BJ (cell line): ENCODE results near the gene MDK. TPM values are rescaled to one million over a fixed set of nuclear protein-coding genes. Genes with fewer than 3 reads are reported as not detected.

ENCODE experiments used
- CTCF ChIA-PET: fragments of 350-600 bp; formaldehyde crosslinking; extraction: SDS; loops from one replicate; lab custom pipeline; 2021; ENCODE audit warnings: antibody characterized with exemption, inconsistent platforms; lab: Yijun Ruan, JAX
- POLR2A ChIA-PET: fragments of 300-600 bp; sonication (Branson Sonifier 250); formaldehyde crosslinking; extraction: SDS; loops from one replicate; lab custom pipeline; 2021; ENCODE audit warnings: antibody characterized with exemption; lab: Charles Lee
- DNase-seq: peaks from one replicate; pipeline ENCODE4 v3.0.0-alpha.2; 2011; ENCODE audit warnings: low read depth
- H3K27me3 ChIP-seq: 2 replicates; pipeline ENCODE4 v1.6.0; 2011; ENCODE audit warnings: low read length; ENCODE audit not compliant: control insufficient read depth, insufficient read depth
- H3K36me3 ChIP-seq: 2 replicates; pipeline ENCODE4 v1.5.1; 2011; ENCODE audit warnings: low read length; ENCODE audit not compliant: control insufficient read depth, insufficient read depth
- H3K4me3 ChIP-seq: 2 replicates; pipeline ENCODE4 v1.5.1; 2011; ENCODE audit warnings: low read depth, mild to moderate bottlenecking, control low read depth, low read length
- polyA plus RNA-seq: library from polyadenylated mRNA; depleted of rRNA; stranded (reverse); fragments of >200 nt; gene quantifications from 2 replicates; pipeline ENCODE4 v1.2.3, GENCODE V29; 2011
- TF ChIP-seq, protein P1 (sequence below): IDR thresholded peaks from 2 replicates; pipeline ENCODE4 v1.5.1; 2011; ENCODE audit warnings: low read depth, mild to moderate bottlenecking, control low read depth, inconsistent platforms, low read length, moderate library complexity; ENCODE audit not compliant: insufficient read depth

MDK gene
- polyA plus RNA-seq, 1 experiment: 91.9 TPM

DNA sequence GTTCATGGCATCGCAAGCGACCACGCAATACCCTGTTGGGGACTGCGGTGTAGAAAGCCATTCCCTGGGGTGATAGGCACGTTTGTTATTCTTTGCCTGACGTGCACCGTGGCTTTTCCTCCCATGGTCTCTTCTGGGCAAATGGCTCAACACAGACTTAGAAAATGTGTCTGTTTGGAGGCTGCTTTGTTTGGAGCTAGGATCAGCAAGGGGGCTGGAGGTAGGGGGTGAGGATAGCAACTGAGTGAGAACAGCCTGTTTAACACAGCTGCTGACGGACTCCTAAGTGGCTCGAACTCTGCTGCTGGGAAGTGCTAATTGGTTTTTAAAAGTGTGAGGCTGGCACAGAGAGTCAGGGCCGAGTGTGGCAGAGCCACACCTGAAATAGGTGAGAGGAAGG, 26.2 kb downstream of the MDK start:
- ChIA-PET CTCF (no interaction called here), POLR2A (no interaction called here)
- DNase-seq: no peak
- H3K36me3 ChIP-seq: peaks cover 20% of the 10 kb centered on the region
- no peak overlapping the region for H3K4me3 ChIP-seq
- H3K27me3 ChIP-seq: no peaks in the 10 kb centered on the region
- TF ChIP-seq, protein P1, sequence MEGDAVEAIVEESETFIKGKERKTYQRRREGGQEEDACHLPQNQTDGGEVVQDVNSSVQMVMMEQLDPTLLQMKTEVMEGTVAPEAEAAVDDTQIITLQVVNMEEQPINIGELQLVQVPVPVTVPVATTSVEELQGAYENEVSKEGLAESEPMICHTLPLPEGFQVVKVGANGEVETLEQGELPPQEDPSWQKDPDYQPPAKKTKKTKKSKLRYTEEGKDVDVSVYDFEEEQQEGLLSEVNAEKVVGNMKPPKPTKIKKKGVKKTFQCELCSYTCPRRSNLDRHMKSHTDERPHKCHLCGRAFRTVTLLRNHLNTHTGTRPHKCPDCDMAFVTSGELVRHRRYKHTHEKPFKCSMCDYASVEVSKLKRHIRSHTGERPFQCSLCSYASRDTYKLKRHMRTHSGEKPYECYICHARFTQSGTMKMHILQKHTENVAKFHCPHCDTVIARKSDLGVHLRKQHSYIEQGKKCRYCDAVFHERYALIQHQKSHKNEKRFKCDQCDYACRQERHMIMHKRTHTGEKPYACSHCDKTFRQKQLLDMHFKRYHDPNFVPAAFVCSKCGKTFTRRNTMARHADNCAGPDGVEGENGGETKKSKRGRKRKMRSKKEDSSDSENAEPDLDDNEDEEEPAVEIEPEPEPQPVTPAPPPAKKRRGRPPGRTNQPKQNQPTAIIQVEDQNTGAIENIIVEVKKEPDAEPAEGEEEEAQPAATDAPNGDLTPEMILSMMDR: no peak

DNA sequence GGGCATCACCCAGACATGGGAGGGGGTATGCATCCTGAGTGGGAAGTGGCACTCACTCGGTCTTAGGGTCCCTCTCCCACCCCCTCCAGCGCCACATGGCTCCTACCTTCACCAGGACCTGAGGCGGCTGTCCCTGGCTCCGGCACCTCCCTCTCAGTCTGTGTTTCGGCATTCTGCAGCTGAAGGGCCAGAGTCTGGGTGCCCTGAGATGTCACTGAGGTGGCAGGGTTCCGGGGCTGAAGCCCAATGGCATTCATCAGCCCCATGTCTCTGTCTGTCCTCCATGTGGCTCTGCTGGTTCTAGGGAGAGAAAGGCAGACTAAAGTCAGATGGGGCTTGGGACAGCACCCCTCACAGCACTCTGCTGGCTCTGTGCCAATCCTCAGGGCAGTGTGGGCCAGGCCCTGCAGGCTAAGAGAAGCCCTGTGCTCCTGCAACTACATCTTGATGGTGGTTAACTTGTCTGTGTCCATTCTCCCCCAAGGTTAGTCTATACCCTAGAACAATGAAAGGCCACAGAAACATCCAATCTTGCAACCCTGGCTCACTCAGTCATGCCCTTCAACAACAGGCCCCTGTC, 27.0 kb downstream of the MDK start:
- H3K36me3 ChIP-seq: peaks cover 20% of the 10 kb centered on the region
- POLR2A ChIA-PET: no interaction called here
- no peak overlapping the region for H3K4me3 ChIP-seq
- DNase-seq: no peak
- no peaks in the 10 kb centered on the region for H3K27me3 ChIP-seq
- CTCF ChIA-PET: interaction anchor here (0.7 to 3.2 kb wide), 3 partner anchors 14 to 121 kb away, joined by 3 to 13 read pairs (median 5); no protein-coding TSS in a partner anchor
- TF ChIP-seq, protein P1: no peak

DNA sequence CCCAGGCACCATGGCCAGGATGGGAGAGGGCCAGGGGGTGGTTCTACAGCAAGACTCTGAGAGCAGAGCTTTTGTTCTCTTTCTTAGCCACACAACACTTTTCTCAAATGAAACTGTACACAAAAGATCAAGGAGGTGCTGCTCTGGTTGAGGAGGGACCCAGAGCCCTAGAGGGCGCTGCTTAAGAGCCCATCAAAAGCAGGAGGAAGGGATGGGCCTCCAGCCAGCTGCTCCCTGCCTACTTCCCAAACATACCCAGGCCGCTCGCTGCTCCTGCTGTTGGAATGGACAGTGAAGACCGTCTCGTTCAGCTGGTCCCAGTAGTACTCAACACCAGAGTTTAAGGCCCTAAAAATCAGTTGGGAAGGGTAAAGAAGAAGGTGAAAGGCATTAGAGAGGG, 28.6 kb downstream of the MDK start:
- TF ChIP-seq, protein P1: no peak
- ChIA-PET CTCF (interaction anchor here (1.0 to 3.2 kb wide), 9 partner anchors 10 to 208 kb away, joined by 3 to 13 read pairs (median 5); no protein-coding TSS in a partner anchor), POLR2A (no interaction called here)
- DNase-seq: no peak
- no peaks in the 10 kb centered on the region for H3K27me3 ChIP-seq
- no peak overlapping the region for H3K4me3 ChIP-seq
- H3K36me3 ChIP-seq: peaks cover 24% of the 10 kb centered on the region

DNA sequence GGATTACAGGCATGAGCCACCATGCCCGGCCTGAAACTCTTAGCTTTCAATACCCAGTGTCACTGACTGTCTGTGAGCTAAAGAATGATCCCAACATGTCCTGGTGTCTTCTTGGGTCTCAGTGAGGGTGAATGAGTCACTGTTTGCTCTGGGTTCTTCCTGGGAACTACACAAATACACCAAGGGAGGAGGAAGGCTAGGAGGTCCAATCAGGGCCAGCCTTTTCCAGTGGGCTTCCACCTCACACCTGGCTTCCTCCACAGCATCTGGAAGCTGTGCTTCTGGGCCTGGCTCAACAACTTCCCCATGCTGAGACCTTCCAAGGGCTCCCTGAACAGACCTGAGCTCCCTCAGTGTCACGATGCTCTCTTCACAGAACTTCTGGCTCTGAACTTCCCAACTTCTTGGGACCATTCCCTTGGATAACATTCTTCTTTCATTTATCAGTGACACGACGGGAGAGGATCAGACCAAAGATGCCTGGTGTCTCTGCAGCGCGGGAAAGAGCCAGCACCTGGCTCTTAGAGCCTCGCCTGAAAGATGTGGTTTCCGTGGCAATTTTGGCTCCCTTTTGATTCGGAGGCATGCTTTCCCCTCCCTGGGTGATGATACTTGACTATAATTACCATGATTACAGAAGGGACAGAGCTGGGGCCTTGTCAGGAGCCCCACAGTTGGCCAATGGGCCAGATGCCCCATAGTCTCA, 32.4 kb downstream of the MDK start:
- H3K4me3 ChIP-seq: no peak overlapping the region
- ChIA-PET POLR2A (no interaction called here), CTCF (interaction anchor here (1.2 to 1.9 kb wide), 3 partner anchors 8 to 115 kb away, joined by 4 to 5 read pairs (median 4); no protein-coding TSS in a partner anchor)
- no peaks in the 10 kb centered on the region for H3K27me3 ChIP-seq
- DNase-seq: no peak
- TF ChIP-seq, protein P1: no peak
- peaks cover 15% of the 10 kb centered on the region for H3K36me3 ChIP-seq

DNA sequence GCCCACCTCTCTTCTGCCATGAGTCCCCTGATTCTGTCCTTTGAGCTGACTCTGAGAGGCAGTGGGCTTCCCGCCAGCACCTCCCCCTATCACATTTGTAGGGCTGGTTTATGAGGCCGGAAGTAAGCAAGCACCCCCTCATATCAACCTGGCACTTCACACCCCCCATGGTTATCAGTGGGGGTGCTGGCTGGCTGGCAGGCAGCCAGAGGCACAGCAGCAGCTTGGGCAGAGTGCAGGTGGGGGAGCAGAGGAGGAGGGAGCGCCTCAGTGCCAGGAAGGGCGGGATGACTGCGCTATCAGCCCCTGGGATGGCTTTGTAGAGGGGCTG, 33.0 kb downstream of the MDK start:
- no peak overlapping the region for H3K4me3 ChIP-seq
- TF ChIP-seq, protein P1: no peak
- POLR2A ChIA-PET: no interaction called here
- no peak for DNase-seq
- no peaks in the 10 kb centered on the region for H3K27me3 ChIP-seq
- H3K36me3 ChIP-seq: peaks cover 15% of the 10 kb centered on the region
- CTCF ChIA-PET: interaction anchor here (1.8 kb wide), 1 partner anchor 17 kb away, joined by 4 read pairs; no protein-coding TSS in a partner anchor
